A673 (cell line): ENCODE data around the gene GPR149. TPM values are rescaled to one million over a fixed set of nuclear protein-coding genes. Genes with fewer than 3 reads are reported as not detected.

ENCODE experiments used
- BruUV-seq: library from RNA; stranded (reverse); fragments of 400-500 nt; replicated peaks from 2 replicates; lab custom pipeline; 2021; lab: Mats Ljungman, UMichigan
- CTCF ChIA-PET: fragments of 300-600 bp; sonication (Branson Sonifier 250); formaldehyde crosslinking; loops from one replicate; lab custom pipeline; 2022; ENCODE audit warnings: antibody characterized with exemption; lab: Charles Lee
- POLR2A ChIA-PET: fragments of 300-600 bp; sonication (Branson Sonifier 250); formaldehyde crosslinking; loops from one replicate; lab custom pipeline; 2022; ENCODE audit warnings: antibody characterized with exemption; ENCODE audit not compliant: low non-redundant PET; lab: Charles Lee
- DNase-seq: peaks from one replicate; pipeline ENCODE4 v3.0.0-alpha.2; 2015; ENCODE audit warnings: low spot score
- H3K27ac ChIP-seq: fragments of 200-600 bp; sonication (generic); 2 replicates; pipeline ENCODE4 v1.5.1; 2016; ENCODE audit warnings: mixed run types, low read depth, mild to moderate bottlenecking, mixed read lengths, antibody characterized with exemption, low read length; ENCODE audit not compliant: poor library complexity, severe bottlenecking
- H3K27me3 ChIP-seq: fragments of 200-600 bp; sonication (generic); replicated peaks from 2 replicates; pipeline ENCODE4 v1.6.1; 2017; ENCODE audit warnings: mixed run types, low read depth, mild to moderate bottlenecking, mixed read lengths, antibody characterized with exemption, low read length; ENCODE audit not compliant: insufficient read depth, poor library complexity
- H3K36me3 ChIP-seq: fragments of 200-600 bp; sonication (generic); 2 replicates; pipeline ENCODE4 v1.6.1; 2016; ENCODE audit warnings: mixed run types, mild to moderate bottlenecking, mixed read lengths, antibody characterized with exemption, low read length; ENCODE audit not compliant: insufficient read depth, poor library complexity, severe bottlenecking
- H3K4me1 ChIP-seq: fragments of 200-600 bp; sonication (generic); 2 replicates; pipeline ENCODE4 v1.6.1; 2017; ENCODE audit warnings: mixed run types, mild to moderate bottlenecking, mixed read lengths, antibody characterized with exemption, low read length; ENCODE audit not compliant: insufficient read depth, poor library complexity, severe bottlenecking
- H3K4me3 ChIP-seq: fragments of 200-600 bp; sonication (generic); 2 replicates; pipeline ENCODE4 v1.5.1; 2016; ENCODE audit warnings: low read depth, mixed run types, mild to moderate bottlenecking, mixed read lengths, low read length; ENCODE audit not compliant: poor library complexity, severe bottlenecking
- H3K9me3 ChIP-seq: fragments of 200-600 bp; sonication (generic); 2 replicates; pipeline ENCODE4 v1.6.1; 2016; ENCODE audit warnings: mixed run types, low read depth, mild to moderate bottlenecking, mixed read lengths, antibody characterized with exemption, low read length; ENCODE audit not compliant: poor library complexity, severe bottlenecking
- EZH2 ChIP-seq: fragments of 200-600 bp; sonication (generic); IDR thresholded peaks from 2 replicates; pipeline ENCODE4 v1.6.1; 2017; ENCODE audit warnings: borderline replicate concordance, low read depth, mild to moderate bottlenecking, mixed read lengths, antibody characterized with exemption, low read length; ENCODE audit not compliant: poor library complexity, severe bottlenecking
- intact Hi-C: fragments of 100-400 bp; cut with micrococcal nuclease; formaldehyde crosslinking; loops from one replicate; pipeline ENCODE4 v1.10.0; 2022; ENCODE audit not compliant: unreplicated experiment
- total RNA-seq: library from RNA; stranded (reverse); gene quantifications from 2 replicates; pipeline ENCODE4 v1.2.3, GENCODE V29; 2021
- TF ChIP-seq, protein P1 (sequence below): fragments of 300-800, 200-600 bp; sonication (generic); conservative IDR thresholded peaks from 2 replicates; pipeline ENCODE4 v1.5.1; 2017; ENCODE audit warnings: low read depth, mild to moderate bottlenecking, antibody characterized with exemption, low read length, moderate library complexity, mixed read lengths

GPR149 gene
- total RNA-seq, 1 experiment from 2014 or later, result not detected

DNA sequence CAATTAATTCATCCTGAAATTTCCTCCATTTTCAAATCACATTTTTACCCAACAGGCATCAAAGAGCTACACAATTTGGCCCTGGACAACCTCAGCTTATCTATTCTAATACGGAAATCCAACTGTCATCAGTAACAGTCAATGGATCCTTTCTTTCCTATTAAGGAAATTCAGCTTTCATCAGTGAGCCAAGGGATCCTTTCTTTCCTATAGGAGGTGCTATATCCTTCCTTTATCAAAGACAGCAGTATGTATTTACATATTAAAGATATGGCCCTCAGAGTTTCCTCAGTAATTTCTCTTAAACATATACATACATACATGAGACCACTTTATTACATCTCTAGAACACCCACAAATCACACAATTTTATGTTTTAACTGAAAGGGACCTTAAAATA, 115.8 kb downstream of the GPR149 start:
- CTCF ChIA-PET, result no interaction called here
- Histone ChIP-seq H3K36me3 (peaks cover 55% of the 10 kb centered on the region), H3K9me3 (no peaks in the 10 kb centered on the region), H3K4me3 (no peak overlapping the region), H3K27ac (no peak overlapping the region), H3K4me1 (peaks cover 11% of the 10 kb centered on the region), H3K27me3 (no peaks in the 10 kb centered on the region)
- no peak for TF ChIP-seq EZH2
- TF ChIP-seq, protein P1, sequence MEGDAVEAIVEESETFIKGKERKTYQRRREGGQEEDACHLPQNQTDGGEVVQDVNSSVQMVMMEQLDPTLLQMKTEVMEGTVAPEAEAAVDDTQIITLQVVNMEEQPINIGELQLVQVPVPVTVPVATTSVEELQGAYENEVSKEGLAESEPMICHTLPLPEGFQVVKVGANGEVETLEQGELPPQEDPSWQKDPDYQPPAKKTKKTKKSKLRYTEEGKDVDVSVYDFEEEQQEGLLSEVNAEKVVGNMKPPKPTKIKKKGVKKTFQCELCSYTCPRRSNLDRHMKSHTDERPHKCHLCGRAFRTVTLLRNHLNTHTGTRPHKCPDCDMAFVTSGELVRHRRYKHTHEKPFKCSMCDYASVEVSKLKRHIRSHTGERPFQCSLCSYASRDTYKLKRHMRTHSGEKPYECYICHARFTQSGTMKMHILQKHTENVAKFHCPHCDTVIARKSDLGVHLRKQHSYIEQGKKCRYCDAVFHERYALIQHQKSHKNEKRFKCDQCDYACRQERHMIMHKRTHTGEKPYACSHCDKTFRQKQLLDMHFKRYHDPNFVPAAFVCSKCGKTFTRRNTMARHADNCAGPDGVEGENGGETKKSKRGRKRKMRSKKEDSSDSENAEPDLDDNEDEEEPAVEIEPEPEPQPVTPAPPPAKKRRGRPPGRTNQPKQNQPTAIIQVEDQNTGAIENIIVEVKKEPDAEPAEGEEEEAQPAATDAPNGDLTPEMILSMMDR, result peak; percentile 27; the same call in 1 of the 2 replicates
- POLR2A ChIA-PET, result interaction anchor here (0.6 kb wide), 1 partner anchor 589 kb away, joined by 5 read pairs; no protein-coding TSS in a partner anchor
- intact Hi-C loops, result no loop called here
- no TSS peak for BruUV-seq
- DNase-seq, result peak; percentile 6

DNA sequence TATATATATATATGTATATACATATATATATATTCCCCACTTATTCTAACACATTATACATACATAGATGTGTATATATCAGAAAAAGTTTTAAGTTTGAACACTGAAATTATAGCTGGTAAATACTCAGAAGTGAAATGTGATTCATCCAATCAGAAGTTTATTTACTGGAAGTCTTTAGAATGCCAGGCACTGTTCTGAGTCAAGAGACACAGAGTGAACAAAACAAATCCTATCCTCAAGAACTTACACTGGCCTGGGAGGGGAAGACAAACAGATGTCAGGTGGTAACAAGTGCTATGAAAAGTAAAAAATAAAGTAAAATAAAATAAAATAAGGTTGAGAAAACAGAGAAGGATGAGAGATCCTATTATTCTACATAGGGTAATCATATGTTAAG, 119.2 kb downstream of the GPR149 start:
- intact Hi-C loops, result no loop called here
- H3K4me1 ChIP-seq, result no peaks in the 10 kb centered on the region
- H3K27me3 ChIP-seq, result no peaks in the 10 kb centered on the region
- peaks cover 77% of the 10 kb centered on the region for H3K36me3 ChIP-seq
- DNase-seq, result no peak
- CTCF ChIA-PET, result no interaction called here
- H3K9me3 ChIP-seq, result no peaks in the 10 kb centered on the region
- H3K27ac ChIP-seq, result no peak overlapping the region
- no TSS peak for BruUV-seq
- H3K4me3 ChIP-seq, result no peak overlapping the region
- TF ChIP-seq, protein P1, result no peak
- no peak for TF ChIP-seq EZH2
- POLR2A ChIA-PET, result no interaction called here

DNA sequence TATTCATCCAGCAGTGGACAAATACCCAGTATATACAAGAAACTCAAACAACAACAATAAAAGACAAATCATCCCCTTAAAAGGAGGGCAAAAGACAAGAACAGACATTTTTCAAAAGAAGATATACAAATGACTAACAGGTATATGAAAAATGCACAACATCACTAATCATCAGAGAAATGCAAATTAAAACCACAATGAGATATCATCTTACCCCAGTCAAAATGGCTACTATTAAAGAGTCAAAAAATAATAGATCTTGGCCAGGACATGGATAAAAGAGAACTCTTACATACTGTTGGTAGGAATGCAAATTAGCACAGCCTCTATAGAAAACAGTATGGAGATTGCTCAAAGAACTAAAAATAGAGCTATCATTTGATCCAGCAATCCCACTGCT, 122.6 kb downstream of the GPR149 start:
- H3K27me3 ChIP-seq, result no peaks in the 10 kb centered on the region
- no peak for DNase-seq
- peaks cover 82% of the 10 kb centered on the region for H3K36me3 ChIP-seq
- intact Hi-C loops, result no loop called here
- POLR2A ChIA-PET, result no interaction called here
- no peaks in the 10 kb centered on the region for H3K4me1 ChIP-seq
- no peak overlapping the region for H3K27ac ChIP-seq
- CTCF ChIA-PET, result no interaction called here
- H3K9me3 ChIP-seq, result no peaks in the 10 kb centered on the region
- TF ChIP-seq, protein P1, result no peak
- no peak for TF ChIP-seq EZH2
- no peak overlapping the region for H3K4me3 ChIP-seq
- no TSS peak for BruUV-seq
